HUES48 (cell line): Measurements from ENCODE around the gene AGAP3.

Experiments
- H3K27ac ChIP-seq: one replicate; pipeline ENCODE4 v1.7.0; 2013; ENCODE audit warnings: low read depth, low read length, inconsistent platforms
- H3K27me3 ChIP-seq: 2 replicates; pipeline ENCODE4 v1.6.1; 2013; ENCODE audit warnings: mild to moderate bottlenecking, low read length; ENCODE audit not compliant: control insufficient read depth, insufficient read depth
- H3K36me3 ChIP-seq: 2 replicates; pipeline ENCODE4 v1.6.1; 2013; ENCODE audit warnings: low read length; ENCODE audit not compliant: control insufficient read depth, insufficient read depth
- H3K4me1 ChIP-seq: 2 replicates; pipeline ENCODE4 v1.6.1; 2013; ENCODE audit warnings: mild to moderate bottlenecking, low read length; ENCODE audit not compliant: control insufficient read depth, insufficient read depth
- H3K4me3 ChIP-seq: 2 replicates; pipeline ENCODE4 v1.5.1; 2013; ENCODE audit warnings: mild to moderate bottlenecking, low read depth, low read length
- H3K9ac ChIP-seq: 2 replicates; pipeline ENCODE4 v1.6.1; 2013; ENCODE audit warnings: mild to moderate bottlenecking, low read depth, low read length, moderate library complexity
- H3K9me3 ChIP-seq: 2 replicates; pipeline ENCODE4 v1.6.1; 2013; ENCODE audit warnings: low read length; ENCODE audit not compliant: control insufficient read depth, insufficient read depth

The AGAP3 gene

DNA sequence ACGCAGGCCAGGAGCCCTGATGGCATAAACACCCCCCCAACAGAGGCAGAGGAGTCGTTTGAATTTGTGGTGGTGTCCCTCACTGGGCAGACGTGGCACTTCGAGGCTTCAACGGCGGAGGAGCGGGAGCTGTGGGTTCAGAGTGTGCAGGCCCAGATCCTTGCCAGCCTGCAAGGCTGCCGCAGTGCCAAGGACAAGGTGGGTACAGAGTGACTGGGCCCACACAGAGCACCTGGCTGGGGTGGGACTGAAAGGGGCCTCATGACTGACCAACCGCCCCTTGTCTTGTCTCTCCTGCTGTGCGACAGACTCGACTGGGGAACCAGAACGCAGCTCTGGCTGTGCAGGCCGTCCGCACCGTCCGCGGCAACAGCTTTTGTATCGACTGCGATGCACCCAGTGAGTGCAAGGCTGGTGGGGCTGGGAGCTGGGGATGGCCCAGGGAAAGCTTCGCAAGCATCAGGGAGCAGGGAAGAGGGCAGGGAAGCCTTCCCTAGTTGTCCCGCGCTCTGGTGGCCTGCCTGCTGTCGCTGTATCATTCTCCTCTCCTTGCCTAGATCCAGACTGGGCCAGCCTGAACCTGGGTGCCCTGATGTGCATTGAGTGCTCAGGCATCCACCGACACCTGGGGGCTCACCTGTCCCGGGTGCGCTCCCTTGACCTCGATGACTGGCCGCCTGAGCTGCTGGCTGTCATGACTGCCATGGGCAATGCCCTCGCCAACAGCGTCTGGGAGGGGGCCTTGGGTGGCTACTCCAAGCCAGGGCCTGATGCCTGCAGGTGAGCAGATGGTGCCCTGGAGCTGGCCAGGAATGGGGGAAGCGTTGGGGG is 55.8 kb downstream of the AGAP3 start:
- peaks cover 21% of the 10 kb centered on the region for H3K36me3 ChIP-seq
- no peaks in the 10 kb centered on the region for H3K9me3 ChIP-seq
- H3K9ac ChIP-seq = no peak overlapping the region
- H3K27ac ChIP-seq = no peak overlapping the region
- no peak overlapping the region for H3K4me3 ChIP-seq
- peaks cover 3% of the 10 kb centered on the region; the same call in 1 of the 2 replicates for H3K27me3 ChIP-seq
- peaks cover 20% of the 10 kb centered on the region; the same call in 1 of the 2 replicates for H3K4me1 ChIP-seq

DNA sequence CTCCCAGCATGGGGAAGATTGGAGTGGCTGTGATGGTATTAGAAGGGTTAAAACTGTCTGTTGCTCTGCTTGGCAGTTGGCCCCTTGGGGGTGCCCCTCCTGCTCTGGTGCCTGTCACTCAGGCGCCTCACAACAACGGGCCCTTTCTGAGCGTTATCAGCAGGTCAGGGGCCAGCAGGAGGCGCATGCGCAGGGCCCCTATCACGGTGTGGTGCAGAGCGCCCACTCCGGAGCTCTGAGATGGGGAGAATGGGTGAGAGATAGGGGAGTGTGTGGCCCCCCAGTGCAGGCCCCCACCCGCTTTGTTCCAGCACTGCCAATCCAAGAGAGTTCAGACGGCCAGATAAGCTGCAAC is 56.4 kb downstream of the AGAP3 start:
- Histone ChIP-seq H3K27me3 (peaks cover 3% of the 10 kb centered on the region; the same call in 1 of the 2 replicates), H3K36me3 (peaks cover 21% of the 10 kb centered on the region), H3K27ac (no peak overlapping the region), H3K9ac (no peak overlapping the region), H3K4me3 (no peak overlapping the region), H3K9me3 (no peaks in the 10 kb centered on the region), H3K4me1 (peaks cover 17% of the 10 kb centered on the region; the same call in 1 of the 2 replicates)

DNA sequence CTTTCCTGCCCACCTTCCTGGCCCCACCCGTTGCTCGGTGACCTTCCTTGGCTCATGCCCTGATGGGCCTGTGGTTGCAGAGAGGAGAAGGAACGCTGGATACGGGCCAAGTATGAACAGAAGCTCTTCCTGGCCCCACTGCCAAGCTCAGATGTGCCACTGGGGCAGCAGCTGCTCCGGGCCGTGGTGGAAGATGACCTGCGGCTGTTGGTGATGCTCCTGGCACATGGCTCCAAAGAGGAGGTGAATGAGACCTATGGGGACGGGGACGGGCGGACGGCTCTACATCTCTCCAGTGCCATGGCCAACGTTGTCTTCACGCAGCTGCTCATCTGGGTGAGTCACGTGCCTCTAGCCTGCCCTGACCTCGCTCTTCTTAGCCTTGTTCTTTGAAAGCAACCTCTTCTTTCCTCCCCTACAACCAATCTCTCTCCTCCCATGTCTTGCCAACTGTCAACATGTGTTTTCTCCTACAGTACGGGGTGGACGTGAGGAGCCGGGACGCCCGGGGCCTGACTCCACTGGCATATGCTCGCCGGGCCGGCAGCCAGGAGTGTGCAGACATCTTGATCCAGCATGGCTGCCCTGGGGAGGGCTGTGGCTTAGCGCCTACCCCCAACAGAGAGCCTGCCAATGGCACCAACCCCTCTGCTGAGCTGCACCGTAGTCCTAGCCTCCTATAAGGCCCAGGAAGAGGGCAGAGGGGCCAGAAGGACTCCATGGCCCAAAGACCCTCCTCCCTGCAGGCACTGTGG is 57.2 kb downstream of the AGAP3 start:
- peaks cover 3% of the 10 kb centered on the region; the same call in 1 of the 2 replicates for H3K27me3 ChIP-seq

DNA sequence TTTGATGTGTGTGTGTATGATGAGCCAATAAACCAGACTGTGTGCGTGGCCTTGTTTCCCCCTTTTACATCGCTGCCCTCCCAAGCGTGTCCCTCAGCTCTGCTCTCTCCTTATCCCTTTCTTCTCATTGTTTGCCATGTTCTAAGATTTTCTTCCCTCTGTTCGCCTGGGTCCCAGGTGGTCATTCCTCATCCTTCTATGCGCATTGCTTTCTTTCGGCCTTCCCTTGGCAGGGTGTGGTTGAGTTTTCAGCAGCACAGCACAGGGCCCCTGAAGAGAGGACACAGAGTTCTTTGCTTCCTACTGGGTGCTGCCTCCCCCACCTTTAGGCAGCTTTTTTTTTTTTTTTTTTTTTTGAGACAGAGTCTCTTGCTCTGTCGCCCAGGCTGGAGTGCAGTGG is 58.1 kb downstream of the AGAP3 start:
- Histone ChIP-seq H3K27ac (no peak overlapping the region), H3K9me3 (no peaks in the 10 kb centered on the region), H3K4me1 (peaks cover 3% of the 10 kb centered on the region; the same call in 1 of the 2 replicates), H3K4me3 (no peak overlapping the region), H3K36me3 (peaks cover 21% of the 10 kb centered on the region), H3K27me3 (peaks cover 3% of the 10 kb centered on the region; the same call in 1 of the 2 replicates), H3K9ac (no peak overlapping the region)

More for the DNA sequence above, 57.2 kb downstream of the AGAP3 start:
- H3K4me1 ChIP-seq = peaks cover 10% of the 10 kb centered on the region; the same call in 1 of the 2 replicates
- H3K9ac ChIP-seq = no peak overlapping the region
- H3K4me3 ChIP-seq = no peak overlapping the region
- H3K9me3 ChIP-seq = no peaks in the 10 kb centered on the region
- no peak overlapping the region for H3K27ac ChIP-seq
- peaks cover 21% of the 10 kb centered on the region for H3K36me3 ChIP-seq

- H3K4me3 ChIP-seq = no peak overlapping the region
- H3K9ac ChIP-seq = no peak overlapping the region
- H3K4me1 ChIP-seq = peaks cover 3% of the 10 kb centered on the region; the same call in 1 of the 2 replicates
- peaks cover 14% of the 10 kb centered on the region for H3K36me3 ChIP-seq
- no peaks in the 10 kb centered on the region for H3K9me3 ChIP-seq
- H3K27ac ChIP-seq = no peak overlapping the region
- H3K27me3 ChIP-seq = peaks cover 8% of the 10 kb centered on the region
Measured at GRCh38 chr7:151146761-151147160, 60.5 kb downstream of the AGAP3 start.

GRCh38 chr7:151148319-151149259 is 62.3 kb downstream of the AGAP3 start:
- Histone ChIP-seq H3K4me3 (no peak overlapping the region), H3K4me1 (peaks cover 3% of the 10 kb centered on the region; the same call in 1 of the 2 replicates), H3K27ac (no peak overlapping the region), H3K36me3 (peaks cover 8% of the 10 kb centered on the region), H3K9ac (no peak overlapping the region), H3K9me3 (no peaks in the 10 kb centered on the region), H3K27me3 (peaks cover 13% of the 10 kb centered on the region)

DNA sequence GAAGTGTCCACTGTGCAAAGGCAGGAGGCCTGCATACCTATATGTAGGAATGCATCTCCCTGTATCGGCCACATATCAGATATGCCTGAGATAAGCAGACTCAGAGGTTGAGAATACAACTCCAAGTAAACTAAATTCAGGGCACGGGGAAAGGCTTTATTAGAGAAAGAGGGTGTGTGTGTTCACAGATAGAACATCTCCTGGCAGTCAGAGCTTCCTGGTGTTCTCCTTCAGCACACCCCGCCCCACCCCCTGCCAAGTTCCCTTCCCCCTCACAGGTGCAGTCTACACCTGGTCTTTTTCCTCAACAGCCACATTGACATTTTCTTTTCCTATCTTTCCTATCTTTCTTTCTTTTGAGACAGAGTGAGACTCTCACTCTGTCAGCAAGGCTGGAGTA is 64.1 kb downstream of the AGAP3 start:
- Histone ChIP-seq H3K4me3 (no peak overlapping the region), H3K4me1 (no peaks in the 10 kb centered on the region), H3K9me3 (no peaks in the 10 kb centered on the region), H3K36me3 (no peaks in the 10 kb centered on the region), H3K27me3 (peaks cover 22% of the 10 kb centered on the region), H3K9ac (no peak overlapping the region), H3K27ac (no peak overlapping the region)

DNA sequence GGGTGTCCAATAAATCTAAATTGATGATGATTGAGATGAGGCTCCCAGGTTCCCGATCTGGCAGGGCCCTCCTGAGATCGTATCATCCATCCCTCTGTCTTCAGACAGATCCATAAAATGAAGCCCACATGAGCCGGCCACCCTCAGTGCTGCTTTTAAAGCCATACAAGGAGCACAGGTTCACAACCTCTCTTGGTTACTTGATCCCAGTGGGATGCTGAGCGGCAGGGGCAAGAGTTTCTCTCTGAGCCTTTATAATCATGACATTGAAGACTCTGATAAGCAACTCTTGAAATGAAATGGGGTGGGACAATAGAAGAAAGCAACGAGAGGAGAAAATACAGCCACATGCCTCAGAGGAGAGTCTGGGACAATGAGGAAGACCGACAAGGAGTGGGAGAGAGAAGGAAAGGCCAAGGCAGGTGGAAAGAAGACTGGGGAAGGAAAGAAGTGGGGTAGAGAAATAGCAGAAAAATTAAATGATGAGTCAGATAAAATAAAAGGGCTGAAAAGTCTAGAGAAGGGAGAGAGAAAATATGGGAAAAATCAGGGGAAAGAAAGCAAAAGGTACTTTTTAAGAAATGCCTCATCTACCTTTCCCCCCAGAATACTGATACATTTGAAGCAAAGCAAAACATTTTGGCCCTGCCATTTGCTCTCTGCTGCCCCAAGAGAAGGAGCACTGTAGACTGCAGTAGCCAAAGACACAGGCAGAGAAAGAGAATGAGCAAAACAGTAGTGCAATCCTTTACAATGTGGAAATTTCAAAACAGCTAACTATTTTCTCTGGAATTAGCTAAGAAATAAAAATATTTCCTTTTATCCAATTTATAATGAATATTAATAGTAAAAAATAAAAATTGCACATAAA is 66.6 kb downstream of the AGAP3 start:
- Histone ChIP-seq H3K9me3 (no peaks in the 10 kb centered on the region), H3K36me3 (no peaks in the 10 kb centered on the region), H3K4me3 (no peak overlapping the region), H3K4me1 (no peaks in the 10 kb centered on the region), H3K9ac (no peak overlapping the region), H3K27ac (no peak overlapping the region), H3K27me3 (peaks cover 25% of the 10 kb centered on the region)

DNA sequence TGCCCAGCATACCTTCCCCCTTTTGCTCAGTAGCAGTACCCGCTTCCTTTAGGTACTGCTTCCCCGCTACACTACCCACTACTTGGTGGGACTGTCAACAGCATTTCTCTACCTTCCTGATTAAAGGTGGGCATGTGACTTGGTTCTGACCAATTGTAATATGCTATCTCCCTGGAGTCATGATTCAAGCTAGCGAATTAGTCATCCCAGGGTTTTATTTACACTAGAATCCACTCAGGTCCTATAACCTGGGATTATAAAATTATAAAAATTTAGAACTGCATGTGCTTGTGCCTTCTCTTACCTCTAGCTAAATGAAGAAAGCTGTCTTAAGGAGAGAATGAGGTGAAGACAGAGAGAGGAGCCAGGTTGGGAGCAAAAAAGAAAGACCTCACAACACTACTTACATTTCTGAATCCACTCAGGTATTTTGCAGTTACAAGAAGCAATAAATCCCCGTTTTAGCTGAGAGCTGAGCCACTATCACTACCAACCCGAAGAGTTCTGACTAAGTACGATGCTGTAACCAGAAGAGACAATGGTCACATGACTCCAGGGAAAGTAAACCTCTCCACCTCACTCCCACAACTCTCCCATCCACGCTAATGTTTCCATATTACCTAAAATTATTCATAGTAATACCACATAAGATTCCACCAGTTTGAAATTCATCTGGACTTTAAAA is 71.5 kb downstream of the AGAP3 start:
- Histone ChIP-seq H3K9me3 (no peaks in the 10 kb centered on the region), H3K27ac (no peak overlapping the region), H3K27me3 (peaks cover 48% of the 10 kb centered on the region), H3K4me3 (no peak overlapping the region), H3K36me3 (no peaks in the 10 kb centered on the region), H3K4me1 (no peaks in the 10 kb centered on the region), H3K9ac (no peak overlapping the region)
